SU-DHL-6 (cell line): ENCODE measurements around the gene CELF6.

Experiments used
- H2AFZ ChIP-seq: fragments of 200-600 bp; sonication (generic); 2 replicates; pipeline ENCODE4 v1.6.1; 2014; ENCODE audit warnings: low read depth, mild to moderate bottlenecking, moderate library complexity, mixed read lengths, antibody characterized with exemption, low read length; ENCODE audit not compliant: severe bottlenecking
- H3F3A ChIP-seq: fragments of 200-600 bp; shearing (Covaris generic); 2 replicates; pipeline ENCODE4 v1.6.0; 2016; ENCODE audit warnings: antibody characterized with exemption, mild to moderate bottlenecking; ENCODE audit not compliant: insufficient read depth
- H3K27ac ChIP-seq: fragments of 200-600 bp; sonication (generic); 2 replicates; pipeline ENCODE4 v1.5.1; 2016; ENCODE audit warnings: low read depth, mild to moderate bottlenecking, low read length, moderate library complexity, mixed read lengths
- H3K27me3 ChIP-seq: fragments of 200-600 bp; sonication (generic), shearing (Covaris generic); 2 replicates; pipeline ENCODE4 v1.6.0; 2014; ENCODE audit warnings: mild to moderate bottlenecking, low read length
- H3K36me3 ChIP-seq: fragments of 200-600 bp; sonication (generic); 2 replicates; pipeline ENCODE4 v1.6.1; 2014; ENCODE audit warnings: mild to moderate bottlenecking, low read length, mixed read lengths
- H3K4me2 ChIP-seq: fragments of 300-600, 200-600 bp; shearing (Covaris generic), sonication (generic); 2 replicates; pipeline ENCODE4 v1.6.0; 2014; ENCODE audit warnings: low read length, low read depth, mild to moderate bottlenecking; ENCODE audit not compliant: poor library complexity, severe bottlenecking
- H3K4me3 ChIP-seq: fragments of 200-600 bp; sonication (generic); 2 replicates; pipeline ENCODE4 v1.5.1; 2014; ENCODE audit warnings: antibody characterized with exemption, low read length, mild to moderate bottlenecking, mixed read lengths; ENCODE audit not compliant: insufficient read depth, poor library complexity, severe bottlenecking
- H3K79me2 ChIP-seq: fragments of 200-600 bp; sonication (generic); 2 replicates; pipeline ENCODE4 v1.6.1; 2014; ENCODE audit warnings: mild to moderate bottlenecking, low read length, moderate library complexity; ENCODE audit not compliant: insufficient read depth
- H3K9ac ChIP-seq: fragments of 200-600 bp; sonication (generic); 2 replicates; pipeline ENCODE4 v1.7.0; 2014; ENCODE audit warnings: mild to moderate bottlenecking, low read length
- H3K9me2 ChIP-seq: fragments of 200-600 bp; sonication (generic); replicated peaks from 2 replicates; pipeline ENCODE4 v1.6.1; 2014; ENCODE audit warnings: low read length; ENCODE audit not compliant: insufficient read depth
- H3K9me3 ChIP-seq: fragments of 200-600 bp; sonication (generic); 2 replicates; pipeline ENCODE4 v1.6.1; 2014; ENCODE audit warnings: low read length, mixed read lengths; ENCODE audit not compliant: insufficient read depth
- H4K20me1 ChIP-seq: fragments of 200-600 bp; sonication (generic); 2 replicates; pipeline ENCODE4 v1.6.1; 2014; ENCODE audit warnings: low read depth, mild to moderate bottlenecking, antibody characterized with exemption, low read length, moderate library complexity, mixed read lengths
- CTCF ChIP-seq: fragments of 200-600 bp; sonication (generic); IDR thresholded peaks from one replicate; pipeline ENCODE4 v1.5.1; 2017; ENCODE audit warnings: antibody characterized with exemption, mild to moderate bottlenecking, low read length, moderate library complexity; ENCODE audit not compliant: insufficient read depth, poor library complexity, severe bottlenecking
- EZH2phosphoT487 ChIP-seq: fragments of 200-600 bp; sonication (generic), shearing (Covaris generic); conservative IDR thresholded peaks from 2 replicates; pipeline ENCODE4 v1.6.1; 2018; ENCODE audit warnings: mild to moderate bottlenecking, antibody characterized with exemption, low read length, moderate library complexity, mixed read lengths

CELF6 gene

GRCh38 chr15:72288796-72289596 is 31.0 kb downstream of the CELF6 start:
- H3K9me3 ChIP-seq = no peaks in the 10 kb centered on the region
- no peaks in the 10 kb centered on the region for H3K36me3 ChIP-seq
- H3K27me3 ChIP-seq = no peaks in the 10 kb centered on the region
- no peak overlapping the region for H3K4me3 ChIP-seq
- no peaks in the 10 kb centered on the region for H3K79me2 ChIP-seq
- no peaks in the 10 kb centered on the region for H4K20me1 ChIP-seq
- H3F3A ChIP-seq = no peaks in the 10 kb centered on the region
- no peak overlapping the region for H3K27ac ChIP-seq
- TF ChIP-seq EZH2phosphoT487 (no peak), CTCF (no peak)
- H3K9me2 ChIP-seq = no peaks in the 10 kb centered on the region
- no peak overlapping the region for H3K4me2 ChIP-seq
- H3K9ac ChIP-seq = no peak overlapping the region
- H2AFZ ChIP-seq = no peak overlapping the region

- TF ChIP-seq CTCF (peak; percentile 76), EZH2phosphoT487 (no peak)
- no peak overlapping the region for H3K9ac ChIP-seq
- no peaks in the 10 kb centered on the region for H3K9me2 ChIP-seq
- H3K4me3 ChIP-seq = no peak overlapping the region
- H3K27ac ChIP-seq = no peak overlapping the region
- no peaks in the 10 kb centered on the region for H3K79me2 ChIP-seq
- H3F3A ChIP-seq = no peaks in the 10 kb centered on the region
- no peaks in the 10 kb centered on the region for H4K20me1 ChIP-seq
- H2AFZ ChIP-seq = no peak overlapping the region
- H3K4me2 ChIP-seq = no peak overlapping the region
- H3K27me3 ChIP-seq = no peaks in the 10 kb centered on the region
- no peaks in the 10 kb centered on the region for H3K36me3 ChIP-seq
- H3K9me3 ChIP-seq = no peaks in the 10 kb centered on the region
Observed at GRCh38 chr15:72285927-72286516, 33.9 kb downstream of the CELF6 start.

- Histone ChIP-seq H3K27me3 (no peaks in the 10 kb centered on the region), H3K9me2 (no peaks in the 10 kb centered on the region), H3K79me2 (no peaks in the 10 kb centered on the region), H4K20me1 (no peaks in the 10 kb centered on the region), H2AFZ (no peak overlapping the region), H3K4me3 (no peak overlapping the region), H3K36me3 (no peaks in the 10 kb centered on the region), H3K9ac (no peak overlapping the region), H3K9me3 (no peaks in the 10 kb centered on the region), H3K27ac (no peak overlapping the region), H3F3A (no peaks in the 10 kb centered on the region), H3K4me2 (no peak overlapping the region)
- TF ChIP-seq CTCF = no peak
- no peak for TF ChIP-seq EZH2phosphoT487
Observed at GRCh38 chr15:72285402-72285801, 34.6 kb downstream of the CELF6 start.
